HEK293T (cell line): ENCODE results near the gene C6orf120.

Experiments
- ARNT ChIP-seq: fragments of 450-650 bp; IDR thresholded peaks from 2 replicates; pipeline ENCODE4 v1.6.1; 2017; ENCODE audit warnings: mild to moderate bottlenecking
- BHLHE40 ChIP-seq: fragments of 450-650 bp; IDR thresholded peaks from 2 replicates; pipeline ENCODE4 v1.6.1; 2016; ENCODE audit warnings: mild to moderate bottlenecking, moderate library complexity, borderline replicate concordance
- ELF4 ChIP-seq: fragments of 450-650 bp; IDR thresholded peaks from 2 replicates; pipeline ENCODE4 v1.6.1; 2017; ENCODE audit warnings: antibody characterized with exemption
- HDGF ChIP-seq: fragments of 450-650 bp; IDR thresholded peaks from 2 replicates; pipeline ENCODE4 v1.6.1; 2017; ENCODE audit warnings: antibody characterized with exemption, borderline replicate concordance
- NFRKB ChIP-seq: fragments of 450-650 bp; IDR thresholded peaks from 2 replicates; pipeline ENCODE4 v1.6.1; 2016; ENCODE audit warnings: mild to moderate bottlenecking, moderate library complexity
- SP1 ChIP-seq: fragments of 450-650 bp; IDR thresholded peaks from 2 replicates; pipeline ENCODE4 v1.6.1; 2017
- SUZ12 ChIP-seq: fragments of 450-650 bp; IDR thresholded peaks from 2 replicates; pipeline ENCODE4 v1.6.1; 2016; ENCODE audit warnings: mild to moderate bottlenecking
- TARDBP ChIP-seq: fragments of 450-650 bp; IDR thresholded peaks from 2 replicates; pipeline ENCODE4 v1.6.1; 2016
- TF ChIP-seq, protein P1 (sequence below): fragments of 450-650 bp; IDR thresholded peaks from 2 replicates; pipeline ENCODE4 v1.6.1; 2016

DNA sequence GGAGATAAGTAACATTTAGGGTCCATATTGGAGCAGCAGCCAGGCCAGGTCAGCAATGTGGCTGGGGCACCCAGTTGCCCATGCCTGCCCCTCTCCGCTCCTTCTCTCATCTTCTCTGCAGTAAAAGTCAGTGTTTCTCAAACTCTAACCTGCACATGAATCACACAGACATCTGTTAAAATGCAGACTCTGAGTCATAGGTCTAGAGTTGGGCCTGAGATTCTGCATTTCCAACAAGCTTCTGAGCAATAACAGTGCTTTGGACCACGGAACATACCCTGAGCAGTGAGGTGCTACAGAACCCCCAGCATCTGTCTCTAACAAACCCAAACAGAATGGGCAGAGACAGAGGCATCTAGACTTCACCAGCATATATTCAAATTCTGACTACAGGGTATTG is 12.3 kb downstream of the C6orf120 start:
- TF ChIP-seq ELF4 (no peak), ARNT (no peak), TARDBP (no peak), NFRKB (no peak), SUZ12 (no peak), SP1 (no peak), BHLHE40 (no peak), HDGF (no peak)
- TF ChIP-seq, protein P1, sequence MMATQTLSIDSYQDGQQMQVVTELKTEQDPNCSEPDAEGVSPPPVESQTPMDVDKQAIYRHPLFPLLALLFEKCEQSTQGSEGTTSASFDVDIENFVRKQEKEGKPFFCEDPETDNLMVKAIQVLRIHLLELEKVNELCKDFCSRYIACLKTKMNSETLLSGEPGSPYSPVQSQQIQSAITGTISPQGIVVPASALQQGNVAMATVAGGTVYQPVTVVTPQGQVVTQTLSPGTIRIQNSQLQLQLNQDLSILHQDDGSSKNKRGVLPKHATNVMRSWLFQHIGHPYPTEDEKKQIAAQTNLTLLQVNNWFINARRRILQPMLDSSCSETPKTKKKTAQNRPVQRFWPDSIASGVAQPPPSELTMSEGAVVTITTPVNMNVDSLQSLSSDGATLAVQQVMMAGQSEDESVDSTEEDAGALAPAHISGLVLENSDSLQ = no peak
